T-helper 9 cell (primary cell): Measurements from ENCODE around the gene C3orf52.

Experiments
- DNase-seq: peaks from one replicate; pipeline ENCODE4 v3.0.0-alpha.2; 2020

Gene C3orf52

DNA sequence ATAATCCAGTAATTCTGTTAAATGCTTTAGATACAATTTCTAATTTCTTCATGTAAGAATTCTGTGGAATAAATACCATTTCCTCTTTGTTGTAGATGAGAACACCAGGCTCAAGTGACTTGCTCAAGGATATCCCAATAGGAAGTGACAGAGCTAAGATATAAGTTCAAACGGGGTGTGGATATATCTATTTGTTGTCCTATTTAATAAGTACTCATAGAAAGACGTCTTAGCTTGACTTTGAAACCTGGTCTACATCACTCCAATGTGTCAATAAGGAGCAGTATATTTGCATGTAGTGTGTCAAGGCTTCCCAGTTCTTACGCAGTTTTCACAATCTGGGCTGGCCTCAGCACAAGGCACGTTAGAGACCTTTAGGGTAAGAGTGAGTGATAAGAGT is 51.6 kb downstream of the C3orf52 start:
- DNase-seq = no peak

DNA sequence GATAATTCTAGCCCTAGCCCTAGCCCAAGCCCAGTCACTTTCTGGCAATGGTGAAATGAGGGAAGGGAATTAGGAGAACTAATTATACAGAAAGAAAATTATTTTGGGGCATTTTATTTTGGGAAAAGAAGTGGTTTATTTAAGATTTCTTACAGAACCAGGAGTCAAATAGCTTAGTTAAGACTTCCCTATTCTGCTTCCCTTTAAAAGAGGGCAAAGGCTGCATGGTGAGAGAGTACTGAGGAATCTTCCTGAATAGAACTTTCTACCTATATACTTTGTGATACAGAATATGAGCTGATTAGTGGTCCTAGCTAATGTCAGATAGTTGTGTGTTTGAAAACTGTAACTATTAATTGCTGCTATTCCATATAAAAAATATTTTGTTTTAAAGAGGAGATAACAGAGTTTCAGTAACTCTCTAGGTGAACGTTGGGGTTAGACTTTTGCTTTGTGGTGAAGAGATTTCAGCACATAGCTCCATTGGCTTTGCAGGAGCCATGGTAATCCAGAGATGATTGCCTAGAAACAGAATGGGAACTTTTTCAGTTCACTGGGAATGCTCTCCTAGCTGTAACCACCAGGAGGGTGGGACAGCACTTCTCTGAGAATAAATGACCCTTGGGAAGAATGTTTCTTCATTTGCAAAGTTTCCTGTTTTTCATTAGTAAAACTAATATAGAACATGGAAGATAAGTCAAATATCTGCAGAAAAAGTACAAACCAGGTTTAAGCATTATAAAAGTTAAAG is 52.2 kb downstream of the C3orf52 start:
- no peak for DNase-seq

DNA sequence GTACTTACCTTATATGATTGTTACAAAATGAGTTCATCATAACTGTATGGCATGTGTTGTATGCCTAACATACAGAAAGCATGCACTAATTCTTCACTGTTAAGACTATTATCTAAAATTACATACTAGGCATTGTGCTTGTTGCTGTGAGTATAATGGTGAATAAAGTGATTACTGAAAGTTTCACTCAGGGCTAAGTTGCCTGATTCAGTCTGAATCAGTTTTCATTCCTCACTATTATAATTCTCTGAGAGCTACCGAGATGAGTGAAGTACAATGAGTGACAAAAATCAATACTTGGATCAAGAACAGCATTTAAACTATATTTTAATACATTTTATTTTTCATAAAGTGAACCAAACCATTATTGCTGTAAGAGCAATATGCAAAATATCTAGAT is 54.4 kb downstream of the C3orf52 start:
- DNase-seq = no peak

DNA sequence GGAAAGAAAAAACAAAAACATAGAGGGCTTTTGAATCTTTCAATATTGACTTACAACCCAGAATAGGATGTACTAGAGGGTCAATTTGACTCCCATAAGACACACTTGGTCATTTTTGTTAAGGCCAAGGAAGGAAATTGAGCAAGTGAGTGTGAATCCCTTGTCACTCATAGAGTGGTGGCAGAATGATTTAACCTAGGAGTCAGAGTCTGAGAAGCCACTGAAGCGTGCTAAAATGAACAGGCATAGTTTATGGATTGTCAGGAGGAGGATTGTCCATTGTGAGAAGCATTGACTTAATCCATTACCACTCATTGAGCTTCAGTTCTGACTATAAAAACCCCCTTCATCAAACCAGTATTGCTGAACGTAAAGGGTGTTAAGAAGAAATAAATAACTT is 55.1 kb downstream of the C3orf52 start:
- DNase-seq = no peak

DNA sequence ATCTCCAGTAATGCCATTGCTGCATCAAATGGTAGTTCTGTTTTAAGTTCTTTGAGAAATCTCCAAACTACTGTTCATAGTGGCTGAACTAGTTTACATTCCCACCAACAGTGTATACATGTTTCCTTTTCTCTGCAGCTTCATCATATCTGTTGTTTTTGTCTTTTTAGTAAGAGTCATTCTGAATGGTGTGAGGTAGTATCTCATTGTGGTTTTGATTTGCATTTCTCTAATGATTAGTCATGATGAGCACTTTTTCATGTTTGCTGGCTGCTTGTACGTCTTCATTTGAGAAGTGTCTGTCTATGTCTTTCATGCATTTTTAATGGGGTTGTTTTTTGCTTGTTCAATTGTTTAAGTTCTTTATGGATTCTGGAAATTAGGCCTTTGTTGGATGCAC is 57.1 kb downstream of the C3orf52 start:
- DNase-seq = no peak

DNA sequence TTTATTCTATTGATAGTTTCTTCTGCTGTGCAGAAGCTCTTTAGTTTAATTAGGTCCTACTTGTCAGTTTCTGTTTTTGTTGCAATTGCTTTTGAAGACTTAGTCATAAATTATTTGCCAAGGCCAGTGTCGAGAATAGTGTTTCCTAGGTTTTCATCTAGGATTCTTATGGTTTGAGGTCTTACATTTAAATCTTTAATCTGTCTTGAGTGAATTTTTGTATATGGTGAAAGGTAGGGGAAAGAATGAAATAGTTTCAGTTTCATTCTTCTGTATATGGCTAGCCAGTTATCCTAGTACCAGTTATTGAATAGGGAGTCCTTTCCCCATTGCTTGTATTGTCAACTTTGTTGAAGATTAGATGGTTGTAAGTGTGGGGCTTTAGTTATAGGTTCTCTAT is 57.5 kb downstream of the C3orf52 start:
- no peak for DNase-seq

DNA sequence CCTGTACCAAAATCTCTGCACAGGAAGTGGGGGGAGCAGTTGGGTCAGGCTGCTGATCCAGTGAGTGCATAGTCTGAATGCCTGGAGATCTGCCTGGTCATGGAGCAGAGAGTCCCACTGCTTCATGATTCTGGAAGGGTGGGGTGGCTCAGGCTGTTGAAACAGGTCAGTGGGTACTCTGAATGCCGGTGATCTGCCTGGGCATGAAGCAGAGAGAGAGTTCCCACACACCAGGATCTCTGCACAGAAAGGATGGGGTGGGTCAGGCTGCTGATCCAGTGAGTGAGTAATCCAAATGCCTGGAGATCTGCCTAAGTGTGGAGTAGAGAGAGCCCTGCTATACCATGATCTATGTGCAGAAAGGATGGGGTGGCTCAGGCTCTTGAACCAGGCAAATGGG is 62.9 kb downstream of the C3orf52 start:
- DNase-seq = no peak

DNA sequence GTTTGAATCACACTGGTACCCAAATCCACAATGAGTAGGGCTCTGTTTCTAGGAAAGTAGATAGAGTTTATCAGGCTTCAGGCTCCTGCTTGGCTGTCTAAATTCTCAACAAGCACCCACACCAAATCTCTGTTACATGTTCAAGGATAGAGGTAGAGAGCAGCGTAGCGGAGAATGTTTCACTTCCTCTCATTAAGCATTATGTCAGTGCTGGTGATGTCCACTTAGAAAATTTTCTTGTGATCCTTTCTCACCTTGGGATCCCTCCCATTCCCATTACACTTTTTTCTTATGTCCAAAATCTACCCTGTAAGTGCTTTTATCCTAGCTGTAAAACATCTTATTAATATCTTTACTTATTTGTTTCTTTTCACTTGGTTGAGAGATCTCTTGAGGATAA is 81.6 kb downstream of the C3orf52 start:
- no peak for DNase-seq
